Activated CD4-positive, alpha-beta memory T cell treated with anti-CD3 and anti-CD28 coated beads, Interleukin-2, amount 10 ng/mL, durations not matched to agents 7 days and 5 days (primary cell): ENCODE data around the gene EXT2. TPM values are rescaled to one million over a fixed set of nuclear protein-coding genes. Genes with fewer than 3 reads are reported as not detected.
A peak's percentile ranks its signal among the peaks of the same experiment; 100 is the strongest.

Source experiments
- CTCF ChIA-PET: fragments of 350-600 bp; sonication (Branson Sonifier 250); formaldehyde crosslinking; loops from one replicate; lab custom pipeline; 2021; ENCODE audit warnings: antibody characterized with exemption, inconsistent platforms; lab: Charles Lee
- POLR2A ChIA-PET: fragments of 350-600 bp; sonication (Branson Sonifier 250); formaldehyde crosslinking; loops from one replicate; lab custom pipeline; 2021; ENCODE audit warnings: antibody characterized with exemption; lab: Charles Lee
- DNase-seq: peaks from one replicate; pipeline ENCODE4 v3.0.0-alpha.2; 2020
- H3K27ac Mint-ChIP-seq: one replicate; pipeline ENCODE4 v1.8.0; 2021; ENCODE audit warnings: mild to moderate bottlenecking, mixed read lengths
- H3K27me3 Mint-ChIP-seq: one replicate; pipeline ENCODE4 v1.8.0; 2021; ENCODE audit warnings: mixed read lengths
- H3K36me3 Mint-ChIP-seq: one replicate; pipeline ENCODE4 v1.8.0; 2021; ENCODE audit warnings: low read depth, mixed read lengths
- H3K4me1 Mint-ChIP-seq: one replicate; pipeline ENCODE4 v1.8.0; 2021; ENCODE audit warnings: mixed read lengths
- H3K4me3 Mint-ChIP-seq: one replicate; pipeline ENCODE4 v1.8.0; 2021; ENCODE audit warnings: mild to moderate bottlenecking, mixed read lengths
- H3K9me3 Mint-ChIP-seq: one replicate; pipeline ENCODE4 v1.8.0; 2021; ENCODE audit warnings: mixed read lengths
- total RNA-seq, 2 experiments: library from RNA; stranded (reverse); gene quantifications; one replicate each; pipeline ENCODE4 v1.2.3, GENCODE V29; 2021

Gene EXT2
- total RNA-seq, 2 experiments from 2014 or later = 24.5 to 26.0 TPM

GRCh38 chr11:44188643-44189042 is 93.2 kb downstream of the EXT2 start:
- H3K4me1 Mint-ChIP-seq = peaks cover 38% of the 10 kb centered on the region
- no peak overlapping the region for H3K4me3 Mint-ChIP-seq
- H3K27ac Mint-ChIP-seq = no peak overlapping the region
- no peaks in the 10 kb centered on the region for H3K27me3 Mint-ChIP-seq
- no peak for DNase-seq
- CTCF ChIA-PET = no interaction called here
- peaks cover 23% of the 10 kb centered on the region for H3K9me3 Mint-ChIP-seq
- POLR2A ChIA-PET = no interaction called here
- H3K36me3 Mint-ChIP-seq = peaks cover 43% of the 10 kb centered on the region

- H3K9me3 Mint-ChIP-seq = peaks cover 23% of the 10 kb centered on the region
- no peaks in the 10 kb centered on the region for H3K27me3 Mint-ChIP-seq
- ChIA-PET POLR2A (no interaction called here), CTCF (no interaction called here)
- no peak overlapping the region for H3K4me3 Mint-ChIP-seq
- no peak for DNase-seq
- peaks cover 47% of the 10 kb centered on the region for H3K36me3 Mint-ChIP-seq
- no peak overlapping the region for H3K27ac Mint-ChIP-seq
- H3K4me1 Mint-ChIP-seq = peaks cover 37% of the 10 kb centered on the region
Measured at GRCh38 chr11:44189986-44190882, 94.8 kb downstream of the EXT2 start.

- Mint-ChIP-seq H3K4me1 (peaks cover 33% of the 10 kb centered on the region), H3K27me3 (no peaks in the 10 kb centered on the region), H3K4me3 (no peak overlapping the region), H3K36me3 (peaks cover 45% of the 10 kb centered on the region), H3K9me3 (peaks cover 23% of the 10 kb centered on the region), H3K27ac (no peak overlapping the region)
- DNase-seq = no peak
- POLR2A ChIA-PET = no interaction called here
- CTCF ChIA-PET = no interaction called here
Measured at GRCh38 chr11:44190883-44191230, 95.4 kb downstream of the EXT2 start.

GRCh38 chr11:44191322-44192016 is 96.0 kb downstream of the EXT2 start:
- Mint-ChIP-seq H3K4me1 (peaks cover 33% of the 10 kb centered on the region), H3K9me3 (peaks cover 23% of the 10 kb centered on the region), H3K27me3 (no peaks in the 10 kb centered on the region), H3K36me3 (peaks cover 49% of the 10 kb centered on the region), H3K4me3 (no peak overlapping the region), H3K27ac (no peak overlapping the region)
- ChIA-PET POLR2A (interaction anchor here (1.6 kb wide), 1 partner anchor 13 kb away, joined by 4 read pairs; no protein-coding TSS in a partner anchor), CTCF (no interaction called here)
- DNase-seq = no peak

GRCh38 chr11:44192017-44192385 is 96.5 kb downstream of the EXT2 start:
- CTCF ChIA-PET = no interaction called here
- Mint-ChIP-seq H3K4me3 (no peak overlapping the region), H3K27me3 (no peaks in the 10 kb centered on the region), H3K4me1 (peaks cover 33% of the 10 kb centered on the region), H3K27ac (no peak overlapping the region), H3K9me3 (peaks cover 25% of the 10 kb centered on the region), H3K36me3 (peaks cover 53% of the 10 kb centered on the region)
- POLR2A ChIA-PET = interaction anchor here (1.6 kb wide), 1 partner anchor 13 kb away, joined by 4 read pairs; no protein-coding TSS in a partner anchor
- no peak for DNase-seq

- Mint-ChIP-seq H3K27me3 (no peaks in the 10 kb centered on the region), H3K9me3 (peaks cover 21% of the 10 kb centered on the region), H3K4me1 (peaks cover 33% of the 10 kb centered on the region), H3K4me3 (no peak overlapping the region), H3K27ac (peak overlapping the region; percentile 11), H3K36me3 (peaks cover 52% of the 10 kb centered on the region)
- no peak for DNase-seq
- ChIA-PET POLR2A (interaction anchor here (1.6 kb wide), 1 partner anchor 14 kb away, joined by 4 read pairs; no protein-coding TSS in a partner anchor), CTCF (no interaction called here)
Measured at GRCh38 chr11:44192462-44193100, 97.1 kb downstream of the EXT2 start.

GRCh38 chr11:44193856-44194255 is 98.4 kb downstream of the EXT2 start:
- Mint-ChIP-seq H3K9me3 (peaks cover 9% of the 10 kb centered on the region), H3K36me3 (peaks cover 52% of the 10 kb centered on the region), H3K4me3 (no peak overlapping the region), H3K27ac (no peak overlapping the region), H3K27me3 (no peaks in the 10 kb centered on the region), H3K4me1 (peaks cover 33% of the 10 kb centered on the region)
- no peak for DNase-seq
- ChIA-PET POLR2A (no interaction called here), CTCF (no interaction called here)

GRCh38 chr11:44198146-44198724 is 102.8 kb downstream of the EXT2 start:
- DNase-seq = no peak
- CTCF ChIA-PET = interaction anchor here (1.4 kb wide), 1 partner anchor 87 kb away, joined by 5 read pairs; no protein-coding TSS in a partner anchor
- Mint-ChIP-seq H3K27ac (no peak overlapping the region), H3K27me3 (no peaks in the 10 kb centered on the region), H3K9me3 (peaks cover 2% of the 10 kb centered on the region), H3K4me1 (peaks cover 4% of the 10 kb centered on the region), H3K36me3 (peaks cover 59% of the 10 kb centered on the region), H3K4me3 (no peak overlapping the region)
- POLR2A ChIA-PET = no interaction called here

GRCh38 chr11:44199298-44199697 is 103.8 kb downstream of the EXT2 start:
- H3K9me3 Mint-ChIP-seq = peaks cover 2% of the 10 kb centered on the region
- CTCF ChIA-PET = no interaction called here
- H3K4me1 Mint-ChIP-seq = no peaks in the 10 kb centered on the region
- peaks cover 55% of the 10 kb centered on the region for H3K36me3 Mint-ChIP-seq
- H3K27ac Mint-ChIP-seq = no peak overlapping the region
- H3K27me3 Mint-ChIP-seq = no peaks in the 10 kb centered on the region
- DNase-seq = no peak
- H3K4me3 Mint-ChIP-seq = no peak overlapping the region
- POLR2A ChIA-PET = no interaction called here

- Mint-ChIP-seq H3K36me3 (peaks cover 52% of the 10 kb centered on the region), H3K4me1 (no peaks in the 10 kb centered on the region), H3K4me3 (no peak overlapping the region), H3K9me3 (peaks cover 2% of the 10 kb centered on the region), H3K27me3 (no peaks in the 10 kb centered on the region), H3K27ac (no peak overlapping the region)
- DNase-seq = no peak
- ChIA-PET POLR2A (no interaction called here), CTCF (no interaction called here)
Measured at GRCh38 chr11:44199816-44200215, 104.3 kb downstream of the EXT2 start.

- no peaks in the 10 kb centered on the region for H3K4me1 Mint-ChIP-seq
- DNase-seq = no peak
- no peaks in the 10 kb centered on the region for H3K9me3 Mint-ChIP-seq
- H3K27me3 Mint-ChIP-seq = no peaks in the 10 kb centered on the region
- POLR2A ChIA-PET = no interaction called here
- CTCF ChIA-PET = no interaction called here
- no peak overlapping the region for H3K27ac Mint-ChIP-seq
- no peak overlapping the region for H3K4me3 Mint-ChIP-seq
- H3K36me3 Mint-ChIP-seq = peaks cover 39% of the 10 kb centered on the region
Measured at GRCh38 chr11:44203270-44204043, 108.0 kb downstream of the EXT2 start.

GRCh38 chr11:44205352-44205751 is 109.9 kb downstream of the EXT2 start:
- H3K4me3 Mint-ChIP-seq = no peak overlapping the region
- H3K4me1 Mint-ChIP-seq = peaks cover 2% of the 10 kb centered on the region
- no peaks in the 10 kb centered on the region for H3K9me3 Mint-ChIP-seq
- H3K27ac Mint-ChIP-seq = no peak overlapping the region
- ChIA-PET CTCF (no interaction called here), POLR2A (no interaction called here)
- H3K36me3 Mint-ChIP-seq = peaks cover 32% of the 10 kb centered on the region
- no peak for DNase-seq
- no peaks in the 10 kb centered on the region for H3K27me3 Mint-ChIP-seq
